NT2/D1 (cell line): ENCODE measurements around the gene TBX20.
"Not testable (repeated sequence)": the region's sequence is repeated elsewhere in the genome, so short reads cannot be mapped to it uniquely, and the experiment has no call there.

Experiments
- SUZ12 ChIP-seq: IDR thresholded peaks from 2 replicates; pipeline ENCODE4 v1.6.1; 2011; ENCODE audit not compliant: insufficient read length, insufficient read depth; ENCODE audit errors: extremely low read depth
- YY1 ChIP-seq: IDR thresholded peaks from 2 replicates; pipeline ENCODE4 v1.6.1; 2011; ENCODE audit not compliant: insufficient read length, insufficient read depth
- ZNF274 ChIP-seq: IDR thresholded peaks from 2 replicates; pipeline ENCODE4 v1.6.1; 2011; ENCODE audit warnings: mild to moderate bottlenecking, low read depth, low read length

GRCh38 chr7:35204850-35205249 lies 49.0 kb downstream of the TBX20 start:
- TF ChIP-seq ZNF274, SUZ12, YY1: not testable (repeated sequence)
